Colon (tissue), 2 donors: Measurements from ENCODE around the gene PELI1.
"Not testable (repeated sequence)": the region's sequence is repeated elsewhere in the genome, so short reads cannot be mapped to it uniquely, and the experiment has no call there.

Experiments used
- FAIRE-seq: peaks from 2 replicates; lab custom pipeline; 2012; peaks lifted over from hg19 to GRCh38; lab: Jason Lieb, UNC
- donor health status: control.
- donor health status: control.

The PELI1 gene

GRCh38 chr2:64085936-64086335 lies 58.3 kb downstream of the PELI1 start:
- no peak for FAIRE-seq

GRCh38 chr2:64081046-64081445 lies 63.2 kb downstream of the PELI1 start:
- no peak for FAIRE-seq

- FAIRE-seq, result no peak
Measured at GRCh38 chr2:64080179-64080578, 64.0 kb downstream of the PELI1 start.

- not testable (repeated sequence) for FAIRE-seq
Measured at GRCh38 chr2:64079688-64080087, 64.5 kb downstream of the PELI1 start.

- not testable (repeated sequence) for FAIRE-seq
Measured at GRCh38 chr2:64076828-64077227, 67.4 kb downstream of the PELI1 start.

GRCh38 chr2:64074616-64075015 lies 69.6 kb downstream of the PELI1 start:
- FAIRE-seq, result not testable (repeated sequence)

- FAIRE-seq, result no peak
Measured at GRCh38 chr2:64067326-64067725, 76.9 kb downstream of the PELI1 start.

GRCh38 chr2:64065516-64065915 lies 78.7 kb downstream of the PELI1 start:
- no peak for FAIRE-seq

GRCh38 chr2:64063924-64064331 lies 80.3 kb downstream of the PELI1 start:
- no peak for FAIRE-seq

GRCh38 chr2:64063454-64063853 lies 80.8 kb downstream of the PELI1 start:
- FAIRE-seq, result no peak

GRCh38 chr2:64062840-64063239 lies 81.4 kb downstream of the PELI1 start:
- no peak for FAIRE-seq

- no peak for FAIRE-seq
Measured at GRCh38 chr2:64059270-64059669, 85.0 kb downstream of the PELI1 start.

GRCh38 chr2:64056021-64056420 lies 88.2 kb downstream of the PELI1 start:
- FAIRE-seq, result no peak

- no peak for FAIRE-seq
Measured at GRCh38 chr2:64054161-64054915, 89.9 kb downstream of the PELI1 start.

GRCh38 chr2:64052463-64053241 lies 91.6 kb downstream of the PELI1 start:
- no peak for FAIRE-seq

- no peak for FAIRE-seq
Measured at GRCh38 chr2:64049633-64050220, 94.5 kb downstream of the PELI1 start.

GRCh38 chr2:64045938-64046337 lies 98.3 kb downstream of the PELI1 start:
- FAIRE-seq, result no peak
